Measurements from ENCODE around the gene RAB3IL1.

The RAB3IL1 gene

DNA sequence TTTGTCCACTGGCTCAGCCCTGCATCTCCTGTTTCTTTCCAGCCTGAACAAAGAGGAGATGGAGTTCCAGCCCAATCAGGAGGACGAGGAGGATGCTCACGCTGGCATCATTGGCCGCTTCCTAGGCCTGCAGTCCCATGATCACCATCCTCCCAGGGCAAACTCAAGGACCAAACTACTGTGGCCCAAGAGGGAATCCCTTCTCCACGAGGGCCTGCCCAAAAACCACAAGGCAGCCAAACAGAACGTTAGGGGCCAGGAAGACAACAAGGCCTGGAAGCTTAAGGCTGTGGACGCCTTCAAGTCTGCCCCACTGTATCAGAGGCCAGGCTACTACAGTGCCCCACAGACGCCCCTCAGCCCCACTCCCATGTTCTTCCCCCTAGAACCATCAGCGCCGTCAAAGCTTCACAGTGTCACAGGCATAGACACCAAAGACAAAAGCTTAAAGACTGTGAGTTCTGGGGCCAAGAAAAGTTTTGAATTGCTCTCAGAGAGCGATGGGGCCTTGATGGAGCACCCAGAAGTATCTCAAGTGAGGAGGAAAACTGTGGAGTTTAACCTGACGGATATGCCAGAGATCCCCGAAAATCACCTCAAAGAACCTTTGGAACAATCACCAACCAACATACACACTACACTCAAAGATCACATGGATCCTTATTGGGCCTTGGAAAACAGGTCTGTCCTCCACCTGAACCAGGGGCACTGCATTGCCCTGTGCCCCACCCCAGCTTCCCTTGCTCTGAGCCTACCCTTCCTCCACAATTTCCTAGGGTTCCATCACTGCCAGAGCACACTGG is 45.0 kb upstream of the RAB3IL1 start:
- in situ Hi-C loops (cut with MboI; ENCODE audit: low sequenced_read_pairs, unreplicated experiment), result loop anchor here (10.0 kb wide), 1 partner anchor 112 kb away; no protein-coding TSS in a partner anchor
- TF ChIP-seq, protein P1, sequence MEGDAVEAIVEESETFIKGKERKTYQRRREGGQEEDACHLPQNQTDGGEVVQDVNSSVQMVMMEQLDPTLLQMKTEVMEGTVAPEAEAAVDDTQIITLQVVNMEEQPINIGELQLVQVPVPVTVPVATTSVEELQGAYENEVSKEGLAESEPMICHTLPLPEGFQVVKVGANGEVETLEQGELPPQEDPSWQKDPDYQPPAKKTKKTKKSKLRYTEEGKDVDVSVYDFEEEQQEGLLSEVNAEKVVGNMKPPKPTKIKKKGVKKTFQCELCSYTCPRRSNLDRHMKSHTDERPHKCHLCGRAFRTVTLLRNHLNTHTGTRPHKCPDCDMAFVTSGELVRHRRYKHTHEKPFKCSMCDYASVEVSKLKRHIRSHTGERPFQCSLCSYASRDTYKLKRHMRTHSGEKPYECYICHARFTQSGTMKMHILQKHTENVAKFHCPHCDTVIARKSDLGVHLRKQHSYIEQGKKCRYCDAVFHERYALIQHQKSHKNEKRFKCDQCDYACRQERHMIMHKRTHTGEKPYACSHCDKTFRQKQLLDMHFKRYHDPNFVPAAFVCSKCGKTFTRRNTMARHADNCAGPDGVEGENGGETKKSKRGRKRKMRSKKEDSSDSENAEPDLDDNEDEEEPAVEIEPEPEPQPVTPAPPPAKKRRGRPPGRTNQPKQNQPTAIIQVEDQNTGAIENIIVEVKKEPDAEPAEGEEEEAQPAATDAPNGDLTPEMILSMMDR (IDR thresholded peaks at IDR 0.05; ENCODE audit: borderline replicate concordance, control extremely low read depth, extremely low read depth, insufficient read depth, missing control alignments), result no peak
- no peak for DNase-seq (ENCODE audit: low spot score)

DNA sequence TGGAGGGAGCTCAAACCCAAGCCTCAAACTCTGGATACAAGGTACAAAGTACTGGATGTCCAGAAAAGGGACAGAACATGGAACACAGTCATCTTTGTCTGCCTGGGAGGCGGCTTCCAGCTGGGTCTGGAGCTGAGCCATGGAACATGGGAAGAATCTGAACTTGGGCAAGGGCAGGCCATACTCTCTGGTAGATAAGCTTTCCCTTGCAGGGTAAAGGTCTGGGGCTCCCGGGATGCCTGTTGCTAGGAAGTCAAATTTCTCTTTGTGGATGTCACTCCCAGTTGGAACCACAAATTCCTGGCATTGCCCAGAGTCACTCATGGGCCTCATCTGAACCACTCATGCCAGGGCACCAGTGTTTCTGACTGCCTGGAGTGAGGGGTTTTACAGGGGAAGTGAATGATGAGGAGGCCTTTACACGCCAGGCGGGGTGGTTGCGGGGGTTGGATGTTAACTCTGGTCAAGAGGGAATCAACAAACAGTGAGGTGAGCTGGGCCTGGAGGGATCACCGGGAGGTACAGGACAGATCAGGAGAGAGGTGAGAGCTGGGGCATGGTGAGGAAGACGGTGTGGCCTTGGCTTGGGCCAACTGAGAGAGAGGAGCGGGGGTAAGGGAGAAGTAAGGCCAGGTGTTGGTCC is 44.3 kb upstream of the RAB3IL1 start:
- TF ChIP-seq, protein P1 (IDR thresholded peaks at IDR 0.05; ENCODE audit: borderline replicate concordance, control extremely low read depth, extremely low read depth, insufficient read depth, missing control alignments), result no peak
- DNase-seq (ENCODE audit: low spot score), result peak; percentile 7
- in situ Hi-C loops (cut with MboI; ENCODE audit: low sequenced_read_pairs, unreplicated experiment), result loop anchor here (10.0 kb wide), 1 partner anchor 113 kb away; no protein-coding TSS in a partner anchor

DNA sequence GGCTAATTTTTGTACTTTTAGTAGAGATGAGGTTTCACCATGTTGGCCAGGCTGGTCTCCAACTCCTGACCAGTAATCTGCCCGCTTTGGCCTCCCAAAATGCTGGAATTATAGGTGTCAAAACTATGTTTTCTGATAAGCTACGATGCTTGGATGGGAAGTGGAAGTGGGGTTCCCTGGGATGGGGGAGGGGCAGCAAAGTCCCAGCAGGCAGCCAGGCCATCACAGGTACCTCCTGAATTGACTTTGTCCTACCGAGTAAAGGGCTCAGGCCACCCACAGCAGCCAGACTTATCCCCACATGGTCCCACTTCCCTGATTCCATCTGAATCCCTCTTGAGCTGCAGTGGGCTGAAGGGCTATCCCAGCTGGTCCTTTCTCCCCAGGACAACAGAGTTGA is 43.2 kb upstream of the RAB3IL1 start:
- no peak for DNase-seq (ENCODE audit: low spot score)
- in situ Hi-C loops (cut with MboI; ENCODE audit: low sequenced_read_pairs, unreplicated experiment), result loop anchor here (10.0 kb wide), 1 partner anchor 114 kb away; no protein-coding TSS in a partner anchor
- TF ChIP-seq, protein P1 (IDR thresholded peaks at IDR 0.05; ENCODE audit: borderline replicate concordance, control extremely low read depth, extremely low read depth, insufficient read depth, missing control alignments), result no peak

DNA sequence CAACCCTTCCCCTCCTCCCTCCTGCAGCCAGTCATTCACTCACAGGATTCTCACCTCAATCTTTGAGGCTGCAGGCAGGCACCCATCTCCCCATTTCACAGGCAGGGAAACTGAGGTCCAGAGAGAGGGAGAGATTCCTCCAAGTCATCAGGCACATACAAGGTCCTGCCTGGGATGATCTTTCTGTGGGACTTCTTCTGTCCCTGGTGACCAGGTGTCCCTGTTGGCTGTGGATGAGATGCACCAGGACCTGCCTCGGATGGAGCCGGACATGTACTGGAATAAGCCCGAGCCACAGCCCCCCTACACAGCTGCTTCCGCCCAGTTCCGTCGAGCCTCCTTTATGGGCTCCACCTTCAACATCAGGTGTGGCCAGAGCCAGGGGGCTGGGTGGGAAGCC is 42.3 kb upstream of the RAB3IL1 start:
- in situ Hi-C loops (cut with MboI; ENCODE audit: low sequenced_read_pairs, unreplicated experiment), result loop anchor here (10.0 kb wide), 1 partner anchor 115 kb away; no protein-coding TSS in a partner anchor
- TF ChIP-seq, protein P1 (IDR thresholded peaks at IDR 0.05; ENCODE audit: borderline replicate concordance, control extremely low read depth, extremely low read depth, insufficient read depth, missing control alignments), result no peak
- no peak for DNase-seq (ENCODE audit: low spot score)

DNA sequence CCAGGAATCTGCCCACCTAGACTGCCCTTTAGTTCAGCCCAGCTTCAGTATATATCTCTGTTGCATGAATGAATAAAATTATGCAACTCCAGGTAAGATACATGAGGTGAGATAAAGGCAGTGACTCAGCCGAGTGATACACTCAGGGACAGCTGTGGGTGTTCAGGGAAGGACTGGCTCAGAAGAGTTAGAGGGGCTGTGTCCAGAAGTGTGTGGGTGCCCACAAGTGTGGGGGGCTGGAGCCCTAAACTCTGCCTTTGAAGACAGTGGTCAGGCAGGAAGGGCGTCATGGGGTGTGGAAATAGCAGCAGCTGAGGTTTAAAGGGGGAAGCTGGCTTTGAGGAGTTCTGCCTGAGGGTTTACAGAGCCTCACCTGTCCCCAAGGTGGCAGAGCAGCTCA is 41.7 kb upstream of the RAB3IL1 start:
- TF ChIP-seq, protein P1 (IDR thresholded peaks at IDR 0.05; ENCODE audit: borderline replicate concordance, control extremely low read depth, extremely low read depth, insufficient read depth, missing control alignments), result no peak
- in situ Hi-C loops (cut with MboI; ENCODE audit: low sequenced_read_pairs, unreplicated experiment), result no loop called here
- no peak for DNase-seq (ENCODE audit: low spot score)

DNA sequence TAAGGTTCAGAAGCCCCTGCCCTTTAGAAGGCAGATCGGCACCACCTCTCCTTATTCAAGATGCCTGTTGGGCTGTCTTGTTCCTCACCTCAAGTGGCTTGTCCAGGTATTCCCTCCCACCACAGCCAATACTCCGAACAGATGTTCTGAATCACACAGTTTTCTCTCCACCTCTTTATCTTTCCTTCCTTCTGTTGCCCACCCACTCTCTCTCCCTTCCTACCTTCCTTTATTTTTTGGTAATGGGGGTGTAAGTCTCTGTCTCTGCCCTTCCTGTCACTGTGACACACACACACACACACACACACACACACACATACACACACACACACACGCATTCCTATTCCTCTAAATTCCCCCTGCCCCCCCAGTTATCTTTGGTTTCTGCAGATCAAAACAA is 41.2 kb upstream of the RAB3IL1 start:
- in situ Hi-C loops (cut with MboI; ENCODE audit: low sequenced_read_pairs, unreplicated experiment), result no loop called here
- no peak for DNase-seq (ENCODE audit: low spot score)
- TF ChIP-seq, protein P1 (IDR thresholded peaks at IDR 0.05; ENCODE audit: borderline replicate concordance, control extremely low read depth, extremely low read depth, insufficient read depth, missing control alignments), result no peak
